H1 (cell line): ENCODE data around the gene CDH22. TPM values are rescaled to one million over a fixed set of nuclear protein-coding genes. Genes with fewer than 3 reads are reported as not detected.

ENCODE experiments used
- CTCF ChIA-PET: fragments of 300-600 bp; sonication (Branson Sonifier 250); formaldehyde crosslinking; loops from one replicate; lab custom pipeline; 2021; ENCODE audit not compliant: partially characterized antibody; lab: Charles Lee
- POLR2A ChIA-PET: fragments of 300-600 bp; sonication (Branson Sonifier 250); formaldehyde crosslinking; loops from one replicate; lab custom pipeline; 2021; ENCODE audit warnings: inconsistent platforms; ENCODE audit not compliant: partially characterized antibody; lab: Charles Lee
- DNase-seq, 2 experiments: peaks; one replicate each; pipeline versions ENCODE4 v3.0.0 to v3.0.0-alpha.2; 2010 to 2022; ENCODE audit warnings: low spot score in 2 of 2, low read depth in 1 of 2, mixed read lengths in 1 of 2
- FAIRE-seq: peaks from 2 replicates; lab custom pipeline; 2011; peaks lifted over from hg19 to GRCh38; lab: Jason Lieb, UNC
- H2AFZ ChIP-seq: 2 replicates; pipeline ENCODE4 v1.8.1; 2012; ENCODE audit warnings: low read length, inconsistent platforms
- H2AK5ac ChIP-seq: 2 replicates; pipeline ENCODE4 v1.6.1; 2013; ENCODE audit warnings: low read depth, low read length
- H2BK120ac ChIP-seq: replicated peaks from 2 replicates; pipeline ENCODE3; 2013; ENCODE audit warnings: low read depth, low read length, inconsistent platforms
- H2BK12ac ChIP-seq: 2 replicates; pipeline ENCODE4 v1.6.1; 2013; ENCODE audit warnings: low read depth, low read length
- H2BK15ac ChIP-seq: 2 replicates; pipeline ENCODE4 v1.6.1; 2013; ENCODE audit warnings: low read length
- H2BK20ac ChIP-seq: 2 replicates; pipeline ENCODE4 v1.6.1; 2013; ENCODE audit warnings: low read length
- H2BK5ac ChIP-seq: 2 replicates; pipeline ENCODE4 v1.6.1; 2013; ENCODE audit warnings: low read depth, low read length
- H3K14ac ChIP-seq: 2 replicates; pipeline ENCODE4 v1.6.1; 2013; ENCODE audit warnings: inconsistent platforms; ENCODE audit not compliant: insufficient read length
- H3K18ac ChIP-seq: 2 replicates; pipeline ENCODE4 v1.6.1; 2013; ENCODE audit warnings: low read length; ENCODE audit errors: extremely low read depth
- H3K23ac ChIP-seq: 2 replicates; pipeline ENCODE4 v1.6.1; 2013; ENCODE audit warnings: inconsistent platforms; ENCODE audit not compliant: insufficient read length
- H3K23me2 ChIP-seq: 2 replicates; pipeline ENCODE4 v1.6.1; 2013; ENCODE audit warnings: low read depth, low read length
- H3K27ac ChIP-seq: 2 replicates; pipeline ENCODE4 v1.6.1; 2011; ENCODE audit warnings: low read depth, low read length, inconsistent platforms
- H3K27me3 ChIP-seq, 4 experiments: replicated peaks in 1 of 4; 1 replicate in 1 of 4; 2 replicates in 3 of 4; pipeline versions ENCODE4 v1.6.1 to v1.8.1; 2011 to 2013; ENCODE audit warnings: low read length in 3 of 4, mild to moderate bottlenecking in 3 of 4, inconsistent platforms in 2 of 4, mixed read lengths in 2 of 4, moderate library complexity in 1 of 4; ENCODE audit not compliant: control insufficient read depth in 3 of 4, insufficient read depth in 3 of 4; ENCODE audit errors: extremely low read depth in 1 of 4
- H3K36me3 ChIP-seq, 4 experiments: 2 replicates each; pipeline versions ENCODE4 v1.6.1 to v1.8.1; 2011 to 2013; ENCODE audit warnings: mild to moderate bottlenecking in 4 of 4, low read length in 3 of 4, moderate library complexity in 2 of 4, control low read depth in 1 of 4, inconsistent platforms in 1 of 4; ENCODE audit not compliant: insufficient read depth in 4 of 4, control insufficient read depth in 2 of 4
- H3K4ac ChIP-seq: replicated peaks from 2 replicates; pipeline ENCODE3; 2013; ENCODE audit warnings: low read length, low read depth, mixed read lengths, inconsistent platforms; ENCODE audit not compliant: insufficient read length
- H3K4me1 ChIP-seq, 4 experiments: replicated peaks in 1 of 4; 1 replicate in 1 of 4; 2 replicates in 3 of 4; pipeline versions ENCODE4 v1.6.1 to v1.8.1; 2011 to 2013; ENCODE audit warnings: low read length in 3 of 4, inconsistent platforms in 2 of 4, mixed read lengths in 1 of 4; ENCODE audit not compliant: insufficient read depth in 4 of 4, control insufficient read depth in 3 of 4
- H3K4me2 ChIP-seq, 2 experiments: 2 replicates each; pipeline versions ENCODE4 v1.6.1 to v1.8.1; 2011 to 2013; ENCODE audit warnings: low read depth in 2 of 2, low read length in 2 of 2, control low read depth in 1 of 2, inconsistent platforms in 1 of 2, mild to moderate bottlenecking in 1 of 2; ENCODE audit not compliant: insufficient read depth in 1 of 2
- H3K4me3 ChIP-seq, 4 experiments: fragments of 200-600, 300-600 bp in 1 of 4; sonication (generic), shearing (Covaris generic), sonication (Bioruptor Twin) in 1 of 4; 2 replicates each; pipeline versions ENCODE4 v1.5.1 to v1.8.1; 2011 to 2016; ENCODE audit warnings: low read length in 4 of 4, low read depth in 3 of 4, control low read depth in 2 of 4, inconsistent platforms in 2 of 4, mild to moderate bottlenecking in 2 of 4, mixed read lengths in 1 of 4, moderate library complexity in 1 of 4; ENCODE audit not compliant: insufficient read depth in 2 of 4; ENCODE audit errors: extremely low read depth in 1 of 4
- H3K56ac ChIP-seq: replicated peaks from 2 replicates; pipeline ENCODE3; 2013; ENCODE audit warnings: low read depth, mild to moderate bottlenecking, mixed read lengths, low read length, inconsistent platforms; ENCODE audit not compliant: insufficient read length
- H3K79me1 ChIP-seq: 2 replicates; pipeline ENCODE4 v1.6.1; 2013; ENCODE audit warnings: low read depth, low read length, control low read depth
- H3K79me2 ChIP-seq, 2 experiments: 2 replicates each; pipeline versions ENCODE4 v1.6.1 to v1.8.1; 2012 to 2013; ENCODE audit warnings: low read length in 2 of 2, mild to moderate bottlenecking in 2 of 2, inconsistent platforms in 1 of 2; ENCODE audit not compliant: insufficient read depth in 2 of 2, control insufficient read depth in 1 of 2
- H3K9ac ChIP-seq, 4 experiments: replicated peaks in 1 of 4; 1 replicate in 1 of 4; 2 replicates in 3 of 4; pipeline versions ENCODE4 v1.6.1 to v1.8.1; 2011 to 2013; ENCODE audit warnings: low read depth in 3 of 4, low read length in 3 of 4, control low read depth in 2 of 4, mild to moderate bottlenecking in 2 of 4, moderate library complexity in 2 of 4, inconsistent platforms in 1 of 4; ENCODE audit errors: extremely low read depth in 1 of 4
- H3K9me3 ChIP-seq, 2 experiments: 2 replicates each; pipeline versions ENCODE4 v1.6.1 to v1.8.1; 2012 to 2013; ENCODE audit warnings: mild to moderate bottlenecking in 2 of 2, moderate library complexity in 2 of 2, control low read depth in 1 of 2, inconsistent platforms in 1 of 2, low read depth in 1 of 2, low read length in 1 of 2, mixed read lengths in 1 of 2; ENCODE audit not compliant: insufficient read depth in 2 of 2
- H4K20me1 ChIP-seq, 2 experiments: replicated peaks in 1 of 2; 2 replicates each; pipeline versions ENCODE3 to v1.8.1; 2011 to 2013; ENCODE audit warnings: inconsistent platforms in 2 of 2, low read length in 2 of 2, mild to moderate bottlenecking in 1 of 2; ENCODE audit not compliant: insufficient read depth in 2 of 2, control insufficient read depth in 1 of 2
- H4K5ac ChIP-seq: 2 replicates; pipeline ENCODE4 v1.6.1; 2013; ENCODE audit warnings: low read length, low read depth, mixed read lengths, inconsistent platforms; ENCODE audit not compliant: insufficient read length
- H4K8ac ChIP-seq: 2 replicates; pipeline ENCODE4 v1.8.0; 2013; ENCODE audit warnings: mild to moderate bottlenecking, moderate library complexity, low read length, inconsistent platforms; ENCODE audit not compliant: insufficient read depth; ENCODE audit errors: extremely low read depth
- H4K91ac ChIP-seq: replicated peaks from 2 replicates; pipeline ENCODE3; 2013; ENCODE audit warnings: low read length, mixed read lengths, inconsistent platforms; ENCODE audit not compliant: insufficient read length
- BRCA1 ChIP-seq: IDR thresholded peaks from 2 replicates; pipeline ENCODE4 v1.6.1; 2012; ENCODE audit warnings: low read depth, low read length, improper control_type of control experiment
- CBX8 ChIP-seq: fragments of 300-800, 300-1000 bp; sonication (generic); IDR thresholded peaks from 2 replicates; pipeline ENCODE4 v1.7.1; 2016; ENCODE audit warnings: low read depth, low read length, borderline replicate concordance
- CEBPB ChIP-seq: IDR thresholded peaks from 2 replicates; pipeline ENCODE4 v1.6.1; 2012; ENCODE audit warnings: low read depth, low read length
- FOSL1 ChIP-seq: IDR thresholded peaks from 2 replicates; pipeline ENCODE4 v1.6.1; 2011; ENCODE audit warnings: mild to moderate bottlenecking, low read depth, low read length, moderate library complexity; ENCODE audit not compliant: insufficient read depth
- SIN3A ChIP-seq, 2 experiments: IDR thresholded peaks in 1 of 2; conservative IDR thresholded peaks in 1 of 2; 2 replicates each; pipeline ENCODE4 v1.6.1; 2011 to 2012; ENCODE audit warnings: low read length in 2 of 2, improper control_type of control experiment in 1 of 2, low read depth in 1 of 2, mild to moderate bottlenecking in 1 of 2
- SRF ChIP-seq: IDR thresholded peaks from 2 replicates; pipeline ENCODE4 v1.6.1; 2011; ENCODE audit warnings: mild to moderate bottlenecking, low read depth, low read length, moderate library complexity
- TAF1 ChIP-seq: IDR thresholded peaks from 2 replicates; pipeline ENCODE4 v1.6.1; 2011; ENCODE audit warnings: mild to moderate bottlenecking, low read depth, low read length
- WGBS, 2 experiments: shearing (Covaris generic) in 1 of 2; methylation state at CpG; one replicate each; pipeline versions ENCODE4 v1.1.6 to v1.1.7; 2013 to 2015; ENCODE audit warnings: low lambda C conversion rate in 2 of 2, mixed read lengths in 2 of 2, inconsistent platforms in 1 of 2, low coverage in 1 of 2, missing lambda C conversion rate in 1 of 2; ENCODE audit not compliant: insufficient replicate concordance in 2 of 2, insufficient coverage in 1 of 2, insufficient read length in 1 of 2; ENCODE audit errors: extremely low coverage in 1 of 2, missing lambda C conversion rate in 1 of 2; 5-methylcytosine and 5-hydroxymethylcytosine counted together
- polyA plus RNA-seq, 7 experiments: library from polyadenylated mRNA; depleted of rRNA in 3 of 7; stranded (reverse) in 5 of 7; unstranded in 2 of 7; fragments of >200 nt in 5 of 7; fragments of 200-250 nt in 2 of 7; gene quantifications; 1 replicate in 5 of 7; 2 replicates in 1 of 7; 4 replicates in 1 of 7; pipeline versions ENCODE4 v1.2.1 to v1.2.3, GENCODE V29; 2011 to 2013; ENCODE audit warnings: missing spikeins in 2 of 7, mixed read lengths in 2 of 7
- total RNA-seq: library from RNA; stranded (reverse); fragmentation: NEBNext Ultra II Directional; extraction: Animal tissue kit (Norgen Biotek cat#: 25700); gene quantifications from 2 replicates; pipeline ENCODE4 v1.2.1, GENCODE V29; 2021

The CDH22 gene
- total and polyA plus RNA-seq, 2 of the 8 experiments (the other 6 are each of a cell fraction or from before 2014, with no cell fraction given): 0.35 to 0.39 TPM

DNA sequence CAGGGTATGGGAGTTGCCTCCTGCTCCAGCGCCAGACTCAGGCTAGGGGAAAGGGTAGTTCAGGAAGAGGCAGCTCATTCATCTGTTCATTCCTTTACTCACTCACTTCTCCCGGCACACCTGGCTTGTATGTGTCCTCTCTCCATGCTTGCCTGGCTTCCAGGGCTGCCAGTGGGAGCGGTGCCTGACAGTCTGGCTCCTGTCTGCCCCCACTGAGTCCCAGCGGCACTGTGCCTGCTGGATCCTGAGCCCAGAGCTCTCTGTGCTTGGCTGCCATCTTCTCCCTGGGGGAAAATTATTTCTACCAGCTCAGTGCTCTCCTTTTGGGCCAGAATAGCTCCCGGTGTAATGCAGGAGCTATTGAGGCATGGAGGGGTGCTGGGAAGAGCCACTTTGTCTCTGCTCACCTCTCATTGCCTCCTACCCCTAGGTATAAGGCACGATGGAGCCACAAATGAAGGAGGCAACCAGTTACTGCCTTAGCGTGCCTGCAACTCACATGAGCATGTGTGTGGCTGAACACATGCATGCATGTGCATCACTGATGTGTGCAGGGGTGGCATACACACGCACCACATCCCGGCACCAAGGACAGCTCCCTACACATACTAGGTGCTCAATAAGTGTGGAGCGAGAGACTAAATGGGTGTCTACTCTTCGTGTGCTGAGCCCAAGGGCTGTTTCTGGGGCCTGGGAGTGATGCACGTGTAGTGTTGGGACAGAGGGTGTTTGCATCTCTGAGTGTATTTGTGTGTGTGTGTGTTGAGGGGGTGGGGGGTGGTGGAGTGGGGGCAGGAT, 46.6 kb downstream of the CDH22 start:
- POLR2A ChIA-PET: no interaction called here
- 85% methylated on average over 12 of the region's 12 CpGs; no CpG with 5 or more reads in 1 of the 2 experiments for WGBS, 2 experiments
- Histone ChIP-seq H3K18ac (no peak overlapping the region; the same call in 1 of the 2 replicates), H4K20me1 (peaks cover 0 to 2% of the 10 kb centered on the region in 2 experiments), H2AK5ac (no peak overlapping the region; the same call in 1 of the 2 replicates), H3K27me3 (no peaks in the 10 kb centered on the region), H2BK15ac (no peak overlapping the region), H2BK5ac (no peak overlapping the region; the same call in 1 of the 2 replicates), H3K79me2 (no peaks in the 10 kb centered on the region), H2BK20ac (no peak overlapping the region), H3K9ac (no peak overlapping the region), H3K9me3 (no peaks in the 10 kb centered on the region), H2BK120ac (no peak overlapping the region), H3K27ac (no peak overlapping the region), H3K4me1 (no peaks in the 10 kb centered on the region), H3K23me2 (no peaks in the 10 kb centered on the region; the same call in 1 of the 2 replicates), H4K8ac (no peak overlapping the region), H4K5ac (no peak overlapping the region), H4K91ac (no peak overlapping the region), H2BK12ac (0 out of 2 replicates have a peak overlapping the region, but pooled peaks have one; percentile 68), H3K23ac (no peak overlapping the region), H3K4me2 (no peak overlapping the region), H3K4me3 (no peak overlapping the region), H3K56ac (no peak overlapping the region), H3K36me3 (no peaks in the 10 kb centered on the region), H3K79me1 (no peaks in the 10 kb centered on the region), H3K4ac (no peak overlapping the region), H3K14ac (no peak overlapping the region), H2AFZ (no peak overlapping the region)
- no peak for TF ChIP-seq SRF
- TF ChIP-seq FOSL1: no peak
- no peak for TF ChIP-seq CBX8
- no peak for TF ChIP-seq BRCA1
- TF ChIP-seq SIN3A (conservative IDR thresholded peaks at IDR 0.05 in 1 of 2, IDR thresholded peaks at IDR 0.05 in 1 of 2; ENCODE audit: low read depth in 1 of 2, low read length in 2 of 2): no peak
- no peak for TF ChIP-seq CEBPB
- TF ChIP-seq TAF1: no peak
- CTCF ChIA-PET: interaction anchor here (0.7 to 4.0 kb wide), 9 partner anchors 8 to 129 kb away, joined by 3 to 16 read pairs (median 3); no protein-coding TSS in a partner anchor
- DNase-seq (no peak), FAIRE-seq (no peak)
